HUES48 (cell line): ENCODE measurements around the gene A3GALT2.

Experiments
- H3K27ac ChIP-seq: one replicate; pipeline ENCODE4 v1.7.0; 2013; ENCODE audit warnings: low read depth, low read length, inconsistent platforms
- H3K27me3 ChIP-seq: 2 replicates; pipeline ENCODE4 v1.6.1; 2013; ENCODE audit warnings: mild to moderate bottlenecking, low read length; ENCODE audit not compliant: control insufficient read depth, insufficient read depth
- H3K36me3 ChIP-seq: 2 replicates; pipeline ENCODE4 v1.6.1; 2013; ENCODE audit warnings: low read length; ENCODE audit not compliant: control insufficient read depth, insufficient read depth
- H3K4me1 ChIP-seq: 2 replicates; pipeline ENCODE4 v1.6.1; 2013; ENCODE audit warnings: mild to moderate bottlenecking, low read length; ENCODE audit not compliant: control insufficient read depth, insufficient read depth
- H3K4me3 ChIP-seq: 2 replicates; pipeline ENCODE4 v1.5.1; 2013; ENCODE audit warnings: mild to moderate bottlenecking, low read depth, low read length
- H3K9ac ChIP-seq: 2 replicates; pipeline ENCODE4 v1.6.1; 2013; ENCODE audit warnings: mild to moderate bottlenecking, low read depth, low read length, moderate library complexity
- H3K9me3 ChIP-seq: 2 replicates; pipeline ENCODE4 v1.6.1; 2013; ENCODE audit warnings: low read length; ENCODE audit not compliant: control insufficient read depth, insufficient read depth

Gene A3GALT2

GRCh38 chr1:33289858-33290154 is 31.1 kb downstream of the A3GALT2 start:
- no peak overlapping the region for H3K4me3 ChIP-seq
- H3K27ac ChIP-seq, result no peak overlapping the region
- H3K4me1 ChIP-seq, result no peaks in the 10 kb centered on the region
- H3K36me3 ChIP-seq, result peaks cover 39% of the 10 kb centered on the region
- no peaks in the 10 kb centered on the region for H3K27me3 ChIP-seq
- no peak overlapping the region for H3K9ac ChIP-seq
- no peaks in the 10 kb centered on the region for H3K9me3 ChIP-seq

GRCh38 chr1:33288976-33289857 is 31.7 kb downstream of the A3GALT2 start:
- H3K9ac ChIP-seq, result no peak overlapping the region
- H3K36me3 ChIP-seq, result peaks cover 42% of the 10 kb centered on the region
- H3K4me3 ChIP-seq, result no peak overlapping the region
- no peaks in the 10 kb centered on the region for H3K27me3 ChIP-seq
- H3K9me3 ChIP-seq, result no peaks in the 10 kb centered on the region
- no peaks in the 10 kb centered on the region for H3K4me1 ChIP-seq
- H3K27ac ChIP-seq, result no peak overlapping the region

GRCh38 chr1:33287317-33287716 is 33.6 kb downstream of the A3GALT2 start:
- Histone ChIP-seq H3K9ac (no peak overlapping the region), H3K36me3 (peaks cover 45% of the 10 kb centered on the region), H3K27me3 (no peaks in the 10 kb centered on the region), H3K4me1 (no peaks in the 10 kb centered on the region), H3K4me3 (no peak overlapping the region), H3K9me3 (no peaks in the 10 kb centered on the region), H3K27ac (no peak overlapping the region)

GRCh38 chr1:33286451-33287185 is 34.3 kb downstream of the A3GALT2 start:
- no peaks in the 10 kb centered on the region for H3K9me3 ChIP-seq
- no peaks in the 10 kb centered on the region for H3K27me3 ChIP-seq
- no peak overlapping the region for H3K27ac ChIP-seq
- H3K36me3 ChIP-seq, result peaks cover 52% of the 10 kb centered on the region
- no peak overlapping the region for H3K9ac ChIP-seq
- H3K4me3 ChIP-seq, result no peak overlapping the region
- H3K4me1 ChIP-seq, result no peaks in the 10 kb centered on the region

- Histone ChIP-seq H3K4me1 (no peaks in the 10 kb centered on the region), H3K4me3 (no peak overlapping the region), H3K27ac (no peak overlapping the region), H3K36me3 (peaks cover 59% of the 10 kb centered on the region), H3K27me3 (no peaks in the 10 kb centered on the region), H3K9ac (no peak overlapping the region), H3K9me3 (no peaks in the 10 kb centered on the region)
Observed at GRCh38 chr1:33284049-33284448, 36.8 kb downstream of the A3GALT2 start.

GRCh38 chr1:33282791-33283190 is 38.1 kb downstream of the A3GALT2 start:
- Histone ChIP-seq H3K4me3 (no peak overlapping the region), H3K9me3 (no peaks in the 10 kb centered on the region), H3K4me1 (no peaks in the 10 kb centered on the region), H3K27ac (no peak overlapping the region), H3K36me3 (peaks cover 65% of the 10 kb centered on the region), H3K9ac (no peak overlapping the region), H3K27me3 (no peaks in the 10 kb centered on the region)

- Histone ChIP-seq H3K27me3 (no peaks in the 10 kb centered on the region), H3K27ac (no peak overlapping the region), H3K4me3 (no peak overlapping the region), H3K36me3 (peaks cover 66% of the 10 kb centered on the region), H3K9ac (no peak overlapping the region), H3K9me3 (no peaks in the 10 kb centered on the region), H3K4me1 (no peaks in the 10 kb centered on the region)
Observed at GRCh38 chr1:33281554-33282303, 39.2 kb downstream of the A3GALT2 start.

GRCh38 chr1:33280091-33280661 is 40.7 kb downstream of the A3GALT2 start:
- peaks cover 63% of the 10 kb centered on the region for H3K36me3 ChIP-seq

GRCh38 chr1:33277488-33278084 is 43.3 kb downstream of the A3GALT2 start:
- Histone ChIP-seq H3K4me3 (no peak overlapping the region), H3K4me1 (peaks cover 8% of the 10 kb centered on the region; the same call in 1 of the 2 replicates), H3K9me3 (no peaks in the 10 kb centered on the region), H3K36me3 (peaks cover 42% of the 10 kb centered on the region), H3K27me3 (no peaks in the 10 kb centered on the region), H3K9ac (no peak overlapping the region), H3K27ac (no peak overlapping the region)

More at GRCh38 chr1:33280091-33280661, 40.7 kb downstream of the A3GALT2 start:
- H3K27ac ChIP-seq, result no peak overlapping the region
- no peak overlapping the region for H3K4me3 ChIP-seq
- H3K9ac ChIP-seq, result no peak overlapping the region
- H3K9me3 ChIP-seq, result no peaks in the 10 kb centered on the region
- no peaks in the 10 kb centered on the region for H3K27me3 ChIP-seq
- no peaks in the 10 kb centered on the region for H3K4me1 ChIP-seq

- peaks cover 8% of the 10 kb centered on the region; the same call in 1 of the 2 replicates for H3K4me1 ChIP-seq
- no peaks in the 10 kb centered on the region for H3K9me3 ChIP-seq
- peaks cover 35% of the 10 kb centered on the region for H3K36me3 ChIP-seq
- H3K4me3 ChIP-seq, result no peak overlapping the region
- no peak overlapping the region for H3K9ac ChIP-seq
- H3K27ac ChIP-seq, result no peak overlapping the region
- no peaks in the 10 kb centered on the region for H3K27me3 ChIP-seq
Observed at GRCh38 chr1:33276573-33277298, 44.2 kb downstream of the A3GALT2 start.
